Adrenal gland (tissue), 5 donors: ENCODE results near the gene FAM53B.

Experiments
- CTCF ChIP-seq, 6 experiments: fragments of 450-650 bp in 4 of 6; fragments of 200-600 bp in 2 of 6; sonication (generic) in 1 of 6; IDR thresholded peaks; 1 replicate in 5 of 6; 2 replicates in 1 of 6; pipeline versions ENCODE4 v1.5.1 to v1.8.0; 2016 to 2021; ENCODE audit warnings: antibody characterized with exemption in 6 of 6, mild to moderate bottlenecking in 2 of 6, moderate library complexity in 1 of 6
- POLR2A ChIP-seq, 2 donors: fragments of 450-650 bp; IDR thresholded peaks; one replicate each; pipeline ENCODE4 v1.6.1; 2017; ENCODE audit warnings: antibody characterized with exemption in 2 of 2, mild to moderate bottlenecking in 2 of 2, moderate library complexity in 1 of 2
- donor health status: DM: no; HTN: no; CAD: no.

- TF ChIP-seq CTCF (IDR thresholded peaks at IDR 0.05) = no peak
- TF ChIP-seq POLR2A (IDR thresholded peaks at IDR 0.05) = no peak
Measured at GRCh38 chr10:124677293-124677699, 66.9 kb downstream of the FAM53B start.
